Activated T-cell treated with anti-CD3 and anti-CD28 coated beads, Interleukin-2, amount 50 U/mL, for 24 hours (primary cell): Measurements from ENCODE around the gene IL17REL.

ENCODE experiments used
- DNase-seq: peaks from one replicate; pipeline ENCODE4 v3.0.0-alpha.2; 2020
- H3K27ac Mint-ChIP-seq: 2 replicates; pipeline ENCODE4 v1.8.0; 2020; ENCODE audit warnings: mild to moderate bottlenecking, mixed read lengths
- H3K27me3 Mint-ChIP-seq: 2 replicates; pipeline ENCODE4 v1.8.0; 2020; ENCODE audit warnings: mixed read lengths
- H3K36me3 Mint-ChIP-seq: 2 replicates; pipeline ENCODE4 v1.8.0; 2020; ENCODE audit warnings: low read depth, mixed read lengths
- H3K4me1 Mint-ChIP-seq: 2 replicates; pipeline ENCODE4 v1.8.0; 2020; ENCODE audit warnings: low read depth, mixed read lengths
- H3K4me3 Mint-ChIP-seq: 2 replicates; pipeline ENCODE4 v1.8.0; 2020; ENCODE audit warnings: mild to moderate bottlenecking, moderate library complexity, mixed read lengths
- H3K9me3 Mint-ChIP-seq: 2 replicates; pipeline ENCODE4 v1.8.0; 2020; ENCODE audit warnings: mixed read lengths

Gene IL17REL

DNA sequence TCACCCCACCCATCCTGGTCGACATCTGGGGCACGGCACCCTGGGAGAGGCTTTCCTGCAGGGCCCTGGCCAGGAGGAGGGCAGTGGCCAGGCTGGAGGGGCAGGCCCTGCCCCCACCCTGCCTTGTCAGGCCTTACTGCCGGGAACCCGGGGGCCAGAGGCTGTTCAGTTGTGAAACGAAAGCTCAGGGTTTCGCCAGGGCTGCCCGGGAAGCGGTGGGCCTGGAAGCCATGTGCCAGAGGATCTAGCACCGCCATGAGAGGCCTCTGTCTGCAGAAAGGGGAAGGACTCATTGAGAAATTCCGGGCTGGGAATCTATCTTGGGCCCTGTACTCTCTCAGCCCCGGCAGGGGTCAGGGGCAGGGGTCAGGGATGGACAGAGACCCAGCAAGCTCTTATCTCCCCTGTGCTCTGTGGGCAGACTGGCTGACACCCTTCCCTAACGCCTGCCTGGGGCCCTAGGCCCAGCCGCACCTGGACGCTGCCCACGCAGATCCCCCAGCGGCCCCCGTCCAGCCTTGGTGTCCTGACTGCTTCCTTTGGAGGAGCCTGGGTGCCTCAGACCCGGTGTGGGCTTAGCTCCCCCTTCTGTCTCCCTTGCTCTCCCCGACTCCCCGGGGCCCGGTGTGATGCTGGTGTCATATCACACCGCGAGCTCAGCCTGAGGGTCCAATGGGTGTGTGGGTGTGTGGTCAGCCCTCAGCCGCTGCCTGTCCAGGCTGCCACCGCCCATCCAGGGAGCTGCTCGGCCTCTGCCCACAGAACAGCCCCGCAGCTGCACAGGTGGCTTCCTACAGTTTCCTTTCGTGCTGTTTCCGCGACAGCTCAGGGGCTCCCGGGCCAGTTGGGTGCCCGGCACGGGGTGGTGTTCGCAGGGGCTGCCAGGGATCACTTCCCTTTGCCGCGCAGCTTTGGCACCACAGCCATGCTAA is 45.5 kb downstream of the IL17REL start:
- H3K9me3 Mint-ChIP-seq: no peaks in the 10 kb centered on the region
- H3K27me3 Mint-ChIP-seq: no peaks in the 10 kb centered on the region
- peak overlapping the region; percentile 84 for H3K27ac Mint-ChIP-seq
- peaks cover 35% of the 10 kb centered on the region for H3K36me3 Mint-ChIP-seq
- H3K4me3 Mint-ChIP-seq: peak overlapping the region; percentile 36
- H3K4me1 Mint-ChIP-seq: peaks cover 59% of the 10 kb centered on the region
- DNase-seq: peak; percentile 47

DNA sequence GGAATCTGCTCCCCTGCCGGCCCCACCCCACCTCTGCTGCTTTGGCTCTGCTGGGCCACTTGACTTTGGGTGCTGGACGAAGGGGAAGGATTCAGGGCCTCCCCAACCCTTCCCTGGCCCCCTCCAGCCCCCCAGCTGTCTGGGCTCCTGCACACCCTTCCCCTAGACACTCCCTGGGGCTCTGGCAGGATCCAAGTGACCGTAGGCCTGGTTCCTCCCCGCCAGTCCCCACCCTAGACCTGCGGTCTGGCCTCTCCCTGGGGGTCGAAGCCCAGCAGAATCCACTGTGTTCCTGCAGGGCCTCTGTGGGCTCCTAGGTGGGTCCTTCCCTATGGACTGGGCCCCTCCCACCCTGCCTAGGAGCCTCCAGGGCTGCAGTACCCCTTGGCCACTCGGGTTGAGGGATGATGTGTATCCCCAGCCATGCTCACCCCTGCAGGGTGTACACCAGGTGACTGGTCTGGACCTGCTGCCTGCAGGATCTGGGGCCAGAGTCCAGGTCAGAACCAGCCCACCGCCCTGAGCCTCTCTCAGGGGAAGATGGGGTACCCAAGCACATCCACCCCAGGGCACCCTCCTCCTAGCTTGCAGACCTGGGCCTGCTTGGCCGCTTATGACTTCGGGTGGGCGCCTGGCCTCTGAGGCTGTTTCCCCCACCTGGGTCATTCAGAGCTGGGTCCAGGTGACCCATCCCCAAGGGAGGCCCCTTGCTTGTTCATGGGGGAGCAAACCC is 46.4 kb downstream of the IL17REL start:
- Mint-ChIP-seq H3K27me3 (no peaks in the 10 kb centered on the region), H3K4me1 (peaks cover 59% of the 10 kb centered on the region), H3K4me3 (peak overlapping the region; percentile 93), H3K27ac (peak overlapping the region; percentile 44), H3K36me3 (peaks cover 41% of the 10 kb centered on the region), H3K9me3 (no peaks in the 10 kb centered on the region)
- no peak for DNase-seq

DNA sequence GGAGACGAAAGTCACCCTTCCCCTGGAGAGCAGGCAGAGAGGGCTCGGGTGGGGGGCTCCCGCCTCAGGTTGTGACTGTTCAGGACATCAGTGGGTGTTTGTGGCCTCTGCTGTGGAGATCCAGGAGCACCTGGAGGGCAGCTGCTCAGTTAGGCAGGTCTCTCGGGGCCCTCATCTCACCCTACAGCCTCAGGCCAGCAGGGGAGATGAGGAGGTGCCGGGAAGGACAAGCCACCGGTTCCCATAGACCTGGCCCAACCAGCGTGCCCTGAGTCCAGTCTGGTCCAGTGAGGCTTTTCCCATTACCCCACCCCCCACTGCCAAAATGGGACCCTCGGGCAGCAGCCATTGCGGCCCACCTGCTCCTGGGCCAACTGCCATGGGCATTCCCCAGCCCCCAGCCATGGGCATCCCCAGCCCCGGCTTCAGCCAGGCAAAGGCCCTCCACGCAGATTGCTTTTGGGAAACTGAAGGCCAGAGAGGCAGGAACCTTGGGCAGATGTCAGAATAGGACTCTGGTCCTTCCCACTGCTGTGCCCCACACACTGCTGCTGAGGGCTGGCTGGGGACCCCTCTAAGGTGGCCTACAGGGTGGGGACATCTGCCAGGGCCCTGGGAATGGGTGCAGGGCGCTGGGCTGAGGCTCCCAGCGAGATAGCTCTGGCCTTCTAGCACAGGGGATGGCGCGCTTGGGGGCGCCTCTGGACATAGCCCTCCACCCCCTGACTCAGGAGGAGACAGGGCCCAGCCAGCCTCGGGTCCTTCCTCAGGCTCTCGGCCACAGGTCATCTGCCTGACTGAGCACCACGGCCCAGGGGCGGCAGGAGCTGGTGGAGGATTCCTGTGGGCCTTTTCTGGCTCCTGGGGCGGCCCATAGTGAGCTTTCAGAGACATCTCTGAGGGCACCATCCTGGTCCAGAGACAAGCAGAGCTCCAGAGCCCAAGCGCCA is 47.2 kb downstream of the IL17REL start:
- peak; percentile 48 for DNase-seq
- H3K4me3 Mint-ChIP-seq: peak overlapping the region; percentile 93

DNA sequence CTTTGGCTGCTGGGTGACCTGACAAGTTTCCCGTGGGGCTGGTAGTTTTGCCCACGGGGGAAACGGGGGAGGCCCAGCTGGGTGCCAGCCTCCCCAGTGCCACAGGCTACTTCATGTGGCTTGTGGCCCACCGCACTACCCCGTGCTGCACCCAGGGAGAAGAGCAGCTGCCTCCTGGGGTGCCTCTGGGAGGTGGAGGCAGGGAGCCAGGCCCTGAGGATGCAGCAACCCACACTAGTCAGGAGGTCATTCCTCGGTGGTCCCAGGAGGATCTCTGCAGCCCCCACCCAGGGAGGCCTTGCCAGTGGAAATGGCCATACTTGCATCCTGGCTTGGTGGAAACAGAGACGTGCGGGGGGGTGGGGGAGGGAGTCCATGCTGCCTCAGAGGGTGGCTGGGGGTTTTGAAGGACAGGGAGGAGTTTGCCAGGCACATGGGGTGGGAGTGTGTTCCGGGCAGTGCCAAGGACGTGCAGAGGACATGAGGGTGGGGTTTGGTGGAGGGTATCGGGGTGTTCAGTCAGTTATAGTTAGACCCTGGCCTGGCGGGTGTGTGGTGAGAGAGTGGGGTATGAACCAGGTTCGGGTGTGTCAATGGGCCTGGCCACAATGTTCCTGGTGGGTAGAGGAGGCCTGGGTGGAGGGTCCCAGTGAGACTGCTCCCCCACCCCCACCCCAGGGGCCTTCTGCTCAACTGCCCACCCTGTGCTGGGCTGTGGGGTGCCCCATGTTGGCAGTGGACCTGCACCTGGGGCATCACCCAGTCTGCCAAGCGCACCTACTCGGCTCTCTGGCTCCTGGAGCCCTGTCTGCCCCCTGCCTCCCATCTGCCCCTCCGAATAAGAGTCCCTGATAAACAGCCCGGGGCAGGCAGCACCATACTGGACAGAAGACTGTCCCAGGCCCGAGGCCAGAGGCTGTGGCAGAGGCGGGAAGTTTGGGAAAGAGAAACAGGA is 48.2 kb downstream of the IL17REL start:
- H3K27ac Mint-ChIP-seq: peak overlapping the region; percentile 91
- no peaks in the 10 kb centered on the region for H3K9me3 Mint-ChIP-seq
- H3K4me1 Mint-ChIP-seq: peaks cover 49% of the 10 kb centered on the region
- DNase-seq: peak; percentile 43
- peak overlapping the region; percentile 93 for H3K4me3 Mint-ChIP-seq
- H3K27me3 Mint-ChIP-seq: no peaks in the 10 kb centered on the region
- H3K36me3 Mint-ChIP-seq: peaks cover 40% of the 10 kb centered on the region

More for the DNA sequence above, 47.2 kb downstream of the IL17REL start:
- Mint-ChIP-seq H3K27ac (peak overlapping the region; percentile 91), H3K4me1 (peaks cover 55% of the 10 kb centered on the region), H3K9me3 (no peaks in the 10 kb centered on the region), H3K36me3 (peaks cover 38% of the 10 kb centered on the region), H3K27me3 (no peaks in the 10 kb centered on the region)

DNA sequence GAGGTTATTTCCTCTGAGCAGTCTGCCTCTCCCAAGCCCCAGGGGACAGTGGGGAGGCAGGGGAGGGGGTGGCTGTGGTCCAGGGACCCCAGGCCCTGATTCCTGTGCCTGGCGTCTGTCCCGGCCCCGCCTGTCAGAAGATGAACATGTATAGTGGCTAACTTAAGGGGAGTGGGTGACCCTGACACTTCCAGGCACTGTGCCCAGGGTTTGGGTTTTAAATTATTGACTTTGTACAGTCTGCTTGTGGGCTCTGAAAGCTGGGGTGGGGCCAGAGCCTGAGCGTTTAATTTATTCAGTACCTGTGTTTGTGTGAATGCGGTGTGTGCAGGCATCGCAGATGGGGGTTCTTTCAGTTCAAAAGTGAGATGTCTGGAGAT is 48.9 kb downstream of the IL17REL start:
- no peaks in the 10 kb centered on the region for H3K27me3 Mint-ChIP-seq
- H3K4me1 Mint-ChIP-seq: peaks cover 52% of the 10 kb centered on the region
- no peaks in the 10 kb centered on the region for H3K9me3 Mint-ChIP-seq
- DNase-seq: no peak
- H3K27ac Mint-ChIP-seq: peak overlapping the region; percentile 91
- peaks cover 40% of the 10 kb centered on the region for H3K36me3 Mint-ChIP-seq
- peak overlapping the region; percentile 93 for H3K4me3 Mint-ChIP-seq

DNA sequence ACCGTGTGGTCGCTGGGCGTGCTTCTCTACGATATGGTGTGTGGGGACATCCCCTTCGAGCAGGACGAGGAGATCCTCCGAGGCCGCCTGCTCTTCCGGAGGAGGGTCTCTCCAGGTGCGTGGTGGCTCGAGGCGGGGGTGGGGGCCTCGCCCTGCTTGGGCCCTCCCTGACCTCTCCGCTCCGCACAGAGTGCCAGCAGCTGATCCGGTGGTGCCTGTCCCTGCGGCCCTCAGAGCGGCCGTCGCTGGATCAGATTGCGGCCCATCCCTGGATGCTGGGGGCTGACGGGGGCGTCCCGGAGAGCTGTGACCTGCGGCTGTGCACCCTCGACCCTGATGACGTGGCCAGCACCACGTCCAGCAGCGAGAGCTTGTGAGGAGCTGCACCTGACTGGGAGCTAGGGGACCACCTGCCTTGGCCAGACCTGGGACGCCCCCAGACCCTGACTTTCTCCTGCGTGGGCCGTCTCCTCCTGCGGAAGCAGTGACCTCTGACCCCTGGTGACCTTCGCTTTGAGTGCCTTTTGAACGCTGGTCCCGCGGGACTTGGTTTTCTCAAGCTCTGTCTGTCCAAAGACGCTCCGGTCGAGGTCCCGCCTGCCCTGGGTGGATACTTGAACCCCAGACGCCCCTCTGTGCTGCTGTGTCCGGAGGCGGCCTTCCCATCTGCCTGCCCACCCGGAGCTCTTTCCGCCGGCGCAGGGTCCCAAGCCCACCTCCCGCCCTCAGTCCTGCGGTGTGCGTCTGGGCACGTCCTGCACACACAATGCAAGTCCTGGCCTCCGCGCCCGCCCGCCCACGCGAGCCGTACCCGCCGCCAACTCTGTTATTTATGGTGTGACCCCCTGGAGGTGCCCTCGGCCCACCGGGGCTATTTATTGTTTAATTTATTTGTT is 49.6 kb downstream of the IL17REL start:
- H3K27me3 Mint-ChIP-seq: no peaks in the 10 kb centered on the region
- peaks cover 40% of the 10 kb centered on the region for H3K36me3 Mint-ChIP-seq
- no peaks in the 10 kb centered on the region for H3K9me3 Mint-ChIP-seq
- peak; percentile 44 for DNase-seq
- H3K4me1 Mint-ChIP-seq: peaks cover 51% of the 10 kb centered on the region
- peak overlapping the region; percentile 93 for H3K4me3 Mint-ChIP-seq
- peak overlapping the region; percentile 91 for H3K27ac Mint-ChIP-seq

DNA sequence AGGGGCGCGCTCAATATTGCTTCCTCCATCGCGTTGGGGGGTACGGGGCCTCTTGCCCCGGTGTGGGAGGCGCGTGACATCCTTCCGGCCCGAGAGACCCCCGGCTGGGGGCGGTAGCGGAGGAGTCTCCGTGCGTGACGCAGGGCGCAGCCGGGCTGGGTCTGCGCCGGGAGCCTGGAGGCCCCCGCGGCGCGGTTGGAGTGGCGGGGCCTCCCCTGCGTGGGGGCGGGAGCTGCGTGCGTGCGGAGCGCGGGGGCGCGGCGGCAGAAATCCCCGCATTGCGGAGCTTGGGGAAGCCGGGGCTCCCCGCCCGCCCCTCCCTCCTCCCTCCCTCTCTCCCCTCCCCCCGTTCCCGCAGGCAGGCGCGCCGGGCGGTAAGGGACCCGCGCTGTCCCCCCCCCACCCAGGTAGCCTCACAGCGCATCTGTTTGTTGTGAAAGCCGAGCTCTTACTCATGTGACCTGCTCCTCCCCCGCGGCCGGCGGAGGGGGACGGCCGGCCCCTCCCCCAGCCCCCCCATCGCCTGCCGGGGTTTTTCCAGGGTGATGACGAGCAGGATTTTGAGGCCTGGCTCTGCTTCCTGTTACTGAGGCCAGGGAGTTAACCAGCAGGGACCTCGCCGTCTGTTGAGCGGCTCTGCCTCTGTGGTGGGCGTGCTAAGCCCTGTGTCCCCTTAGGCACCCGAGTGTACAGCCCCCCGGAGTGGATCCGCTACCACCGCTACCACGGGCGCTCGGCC is 50.4 kb downstream of the IL17REL start:
- H3K27me3 Mint-ChIP-seq: no peaks in the 10 kb centered on the region
- peaks cover 40% of the 10 kb centered on the region for H3K36me3 Mint-ChIP-seq
- DNase-seq: peak; percentile 92
- H3K27ac Mint-ChIP-seq: peak overlapping the region; percentile 96
- H3K4me3 Mint-ChIP-seq: peak overlapping the region; percentile 93
- H3K4me1 Mint-ChIP-seq: peaks cover 45% of the 10 kb centered on the region
- H3K9me3 Mint-ChIP-seq: no peaks in the 10 kb centered on the region

DNA sequence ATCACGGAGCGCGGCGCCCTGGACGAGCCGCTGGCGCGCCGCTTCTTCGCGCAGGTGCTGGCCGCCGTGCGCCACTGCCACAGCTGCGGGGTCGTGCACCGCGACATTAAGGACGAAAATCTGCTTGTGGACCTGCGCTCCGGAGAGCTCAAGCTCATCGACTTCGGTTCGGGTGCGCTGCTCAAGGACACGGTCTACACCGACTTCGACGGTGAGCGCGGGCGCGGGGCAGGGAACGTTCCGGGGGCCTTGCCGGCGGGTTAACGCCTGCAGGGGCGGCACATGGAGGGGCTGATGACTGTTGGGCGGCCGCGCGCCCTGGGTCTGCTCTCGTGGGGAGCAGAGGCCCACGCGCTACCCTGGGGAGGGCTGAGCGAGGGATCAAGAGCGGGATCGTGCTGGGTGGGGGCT is 51.0 kb downstream of the IL17REL start:
- Mint-ChIP-seq H3K36me3 (peaks cover 40% of the 10 kb centered on the region), H3K27me3 (no peaks in the 10 kb centered on the region), H3K4me1 (peaks cover 43% of the 10 kb centered on the region), H3K4me3 (peak overlapping the region; percentile 93), H3K9me3 (no peaks in the 10 kb centered on the region), H3K27ac (peak overlapping the region; percentile 96)
- DNase-seq: no peak

DNA sequence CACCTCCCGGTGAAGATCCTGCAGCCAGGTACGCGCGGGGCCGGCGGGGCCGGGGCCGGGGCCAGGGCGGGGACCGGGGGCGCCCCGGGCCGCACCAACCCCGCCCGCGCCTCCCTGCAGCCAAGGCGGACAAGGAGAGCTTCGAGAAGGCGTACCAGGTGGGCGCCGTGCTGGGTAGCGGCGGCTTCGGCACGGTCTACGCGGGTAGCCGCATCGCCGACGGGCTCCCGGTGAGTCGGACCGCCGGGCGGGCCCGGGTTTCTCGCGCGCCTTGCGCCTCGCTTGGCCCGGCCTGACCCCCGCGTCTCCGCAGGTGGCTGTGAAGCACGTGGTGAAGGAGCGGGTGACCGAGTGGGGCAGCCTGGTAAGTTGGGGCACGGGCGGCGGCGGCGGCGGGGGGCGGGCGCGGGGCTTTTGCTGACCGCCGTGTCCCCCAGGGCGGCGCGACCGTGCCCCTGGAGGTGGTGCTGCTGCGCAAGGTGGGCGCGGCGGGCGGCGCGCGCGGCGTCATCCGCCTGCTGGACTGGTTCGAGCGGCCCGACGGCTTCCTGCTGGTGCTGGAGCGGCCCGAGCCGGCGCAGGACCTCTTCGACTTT is 51.5 kb downstream of the IL17REL start:
- peaks cover 40% of the 10 kb centered on the region for H3K36me3 Mint-ChIP-seq
- H3K27ac Mint-ChIP-seq: peak overlapping the region; percentile 96
- H3K9me3 Mint-ChIP-seq: no peaks in the 10 kb centered on the region
- peak overlapping the region; percentile 93 for H3K4me3 Mint-ChIP-seq
- no peak for DNase-seq
- H3K27me3 Mint-ChIP-seq: no peaks in the 10 kb centered on the region
- peaks cover 38% of the 10 kb centered on the region for H3K4me1 Mint-ChIP-seq

DNA sequence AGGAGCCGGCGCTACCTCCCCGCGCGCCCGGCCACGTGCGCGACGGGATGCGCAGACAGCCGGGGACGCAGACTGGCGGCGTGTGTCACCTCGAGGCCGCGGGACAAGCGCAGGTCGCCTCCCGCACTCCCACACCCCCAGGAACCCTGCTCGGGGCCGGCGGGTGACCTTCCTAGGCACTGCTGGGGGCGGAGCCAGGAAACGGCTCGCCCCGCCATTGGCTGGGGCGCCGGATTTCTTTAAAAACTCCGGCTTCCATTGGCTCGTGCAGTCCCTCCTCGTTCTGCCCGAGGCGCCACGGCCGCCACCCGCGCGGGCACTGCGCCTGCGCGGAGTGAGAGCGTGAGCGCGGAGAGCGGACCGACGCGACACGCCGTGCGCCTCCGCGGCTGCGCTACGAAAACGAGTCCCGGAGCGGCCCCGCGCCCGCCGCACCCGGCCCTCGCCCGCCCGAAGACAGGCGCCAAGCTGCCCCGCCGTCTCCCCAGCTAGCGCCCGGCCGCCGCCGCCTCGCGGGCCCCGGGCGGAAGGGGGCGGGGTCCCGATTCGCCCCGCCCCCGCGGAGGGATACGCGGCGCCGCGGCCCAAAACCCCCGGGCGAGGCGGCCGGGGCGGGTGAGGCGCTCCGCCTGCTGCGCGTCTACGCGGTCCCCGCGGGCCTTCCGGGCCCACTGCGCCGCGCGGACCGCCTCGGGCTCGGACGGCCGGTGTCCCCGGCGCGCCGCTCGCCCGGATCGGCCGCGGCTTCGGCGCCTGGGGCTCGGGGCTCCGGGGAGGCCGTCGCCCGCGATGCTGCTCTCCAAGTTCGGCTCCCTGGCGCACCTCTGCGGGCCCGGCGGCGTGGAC is 52.2 kb downstream of the IL17REL start, which contains the start of gene PIM3:
PIM3 (plus strand) TSS at position 614 of the 846 bp plus-strand sequence; CDS start at position 790, 176 bp downstream.
- Mint-ChIP-seq H3K9me3 (no peaks in the 10 kb centered on the region), H3K4me1 (peaks cover 36% of the 10 kb centered on the region), H3K4me3 (peak within 1 kb of the TSS; percentile 93), H3K27ac (peak within 1 kb of the TSS; percentile 96), H3K27me3 (no peaks in the 10 kb centered on the region), H3K36me3 (peaks cover 38% of the 10 kb centered on the region)
- peak; percentile 94 for DNase-seq

DNA sequence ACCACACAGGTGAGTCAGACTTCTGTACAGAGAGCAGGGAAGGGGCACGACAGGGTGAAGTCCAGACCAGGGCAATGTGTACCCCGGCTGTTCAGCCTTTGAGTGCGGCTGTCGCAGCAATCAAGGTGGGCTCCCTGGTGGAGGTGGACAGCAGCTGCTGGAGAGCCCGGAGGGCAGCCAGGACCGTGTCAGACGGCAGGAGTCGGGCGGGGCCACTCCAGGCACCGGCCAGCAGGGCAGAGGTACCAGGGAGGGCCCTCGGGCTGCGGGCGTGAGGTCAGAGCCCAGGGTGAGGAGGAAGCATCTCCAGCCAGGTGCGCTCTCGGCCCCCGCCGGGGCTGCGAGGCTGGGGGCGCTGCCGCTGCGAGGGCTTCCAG is 52.8 kb downstream of the IL17REL start:
- Mint-ChIP-seq H3K36me3 (peaks cover 33% of the 10 kb centered on the region), H3K4me1 (peaks cover 32% of the 10 kb centered on the region), H3K27ac (peak overlapping the region; percentile 95), H3K27me3 (no peaks in the 10 kb centered on the region), H3K4me3 (peak overlapping the region; percentile 85), H3K9me3 (no peaks in the 10 kb centered on the region)
- no peak for DNase-seq
